MM.1S (cell line): ENCODE measurements around the gene ENOX1.

Experiments used
- DNase-seq: peaks from one replicate; pipeline ENCODE4 v3.0.0-alpha.2; 2015
- H2AFZ ChIP-seq: fragments of 300-600 bp; sonication (generic); 2 replicates; pipeline ENCODE4 v1.6.0; 2016; ENCODE audit warnings: antibody characterized with exemption, low read length
- H3F3A ChIP-seq: fragments of 300-600 bp; sonication (generic); 2 replicates; pipeline ENCODE4 v1.6.1; 2016; ENCODE audit warnings: mild to moderate bottlenecking, antibody characterized with exemption, low read length, moderate library complexity, mixed read lengths; ENCODE audit not compliant: insufficient read depth
- H3K27ac ChIP-seq: fragments of 300-600 bp; sonication (generic); 2 replicates; pipeline ENCODE4 v1.5.1; 2016; ENCODE audit warnings: mild to moderate bottlenecking, low read length
- H3K27me3 ChIP-seq: fragments of 300-600 bp; sonication (generic); replicated peaks from 2 replicates; pipeline ENCODE4 v1.6.0; 2016; ENCODE audit warnings: low read length; ENCODE audit not compliant: insufficient read depth
- H3K36me3 ChIP-seq: fragments of 300-600 bp; sonication (generic); replicated peaks from 2 replicates; pipeline ENCODE4 v1.6.1; 2016; ENCODE audit warnings: mild to moderate bottlenecking, low read length, mixed read lengths; ENCODE audit not compliant: insufficient read depth
- H3K4me1 ChIP-seq: fragments of 300-600 bp; sonication (generic); 2 replicates; pipeline ENCODE4 v1.6.1; 2016; ENCODE audit warnings: low read length, mixed read lengths
- H3K4me2 ChIP-seq: fragments of 300-600 bp; sonication (generic); 2 replicates; pipeline ENCODE4 v1.6.0; 2016; ENCODE audit warnings: low read depth, low read length
- H3K4me3 ChIP-seq: fragments of 300-600 bp; sonication (generic); 2 replicates; pipeline ENCODE4 v1.5.1; 2016; ENCODE audit warnings: low read length, mixed read lengths
- H3K79me2 ChIP-seq: fragments of 300-600 bp; sonication (generic); 2 replicates; pipeline ENCODE4 v1.6.1; 2016; ENCODE audit warnings: mixed run types, low read length, mixed read lengths
- H3K9ac ChIP-seq: fragments of 300-600 bp; sonication (generic); 2 replicates; pipeline ENCODE4 v1.6.1; 2016; ENCODE audit warnings: low read length, mixed read lengths
- H3K9me2 ChIP-seq: fragments of 300-600 bp; sonication (generic); replicated peaks from 2 replicates; pipeline ENCODE4 v1.6.1; 2016; ENCODE audit warnings: mild to moderate bottlenecking, low read length, mixed read lengths; ENCODE audit not compliant: insufficient read depth
- H3K9me3 ChIP-seq: fragments of 300-600 bp; sonication (generic); replicated peaks from 2 replicates; pipeline ENCODE4 v1.6.1; 2016; ENCODE audit warnings: mild to moderate bottlenecking, low read length, mixed read lengths; ENCODE audit not compliant: insufficient read depth
- H4K20me1 ChIP-seq: fragments of 300-600 bp; sonication (generic); 2 replicates; pipeline ENCODE4 v1.6.1; 2016; ENCODE audit warnings: mild to moderate bottlenecking, low read length, moderate library complexity, mixed read lengths; ENCODE audit not compliant: insufficient read depth
- EZH2 ChIP-seq: fragments of 300-600 bp; sonication (generic); optimal IDR thresholded peaks from 2 replicates; pipeline ENCODE3; 2017; ENCODE audit warnings: low read depth, mild to moderate bottlenecking, antibody characterized with exemption, low read length, mixed read lengths
- EZH2phosphoT487 ChIP-seq: fragments of 300-600 bp; sonication (generic); IDR thresholded peaks from 2 replicates; pipeline ENCODE4 v1.6.1; 2018; ENCODE audit warnings: antibody characterized with exemption, low read length
- TF ChIP-seq, protein P1 (sequence below): fragments of 300-600 bp; sonication (generic); IDR thresholded peaks from 2 replicates; pipeline ENCODE4 v1.5.1; 2016; ENCODE audit warnings: antibody characterized with exemption, low read length, mixed read lengths

Gene ENOX1

GRCh38 chr13:43180837-43181236 lies 605.9 kb downstream of the ENOX1 start:
- no peak overlapping the region for H3K27ac ChIP-seq

DNA sequence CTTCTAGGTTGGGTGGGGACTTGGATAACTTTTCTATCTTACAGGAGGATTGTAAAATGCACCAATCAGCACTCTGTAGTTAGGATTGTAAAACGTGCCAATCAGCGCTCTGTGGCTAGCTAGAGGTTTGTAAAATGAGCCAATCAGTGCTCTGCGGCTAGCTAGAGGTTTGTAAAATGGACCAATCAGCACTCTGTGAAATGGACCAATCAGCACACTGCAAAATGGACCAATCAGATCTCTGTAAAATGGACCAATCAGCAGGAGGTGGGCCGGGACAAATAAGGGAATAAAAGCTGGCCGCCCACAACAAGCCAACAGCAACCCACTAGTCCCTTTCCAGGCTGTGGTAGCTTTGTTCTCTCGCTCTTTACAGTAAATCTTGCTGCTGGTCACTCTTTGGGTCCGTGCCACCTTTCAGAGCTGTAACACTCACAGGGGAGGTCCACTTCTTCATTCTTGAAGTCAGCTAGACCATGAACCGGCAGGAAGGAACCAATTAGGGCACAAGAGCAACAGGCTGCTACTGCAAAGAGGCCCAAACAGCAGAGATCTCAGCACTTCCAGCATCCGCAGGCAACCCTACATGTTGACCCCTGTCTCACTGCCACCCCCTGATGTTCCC lies 606.6 kb downstream of the ENOX1 start:
- Histone ChIP-seq H4K20me1 (no peaks in the 10 kb centered on the region), H3K36me3 (no peaks in the 10 kb centered on the region), H3K9ac (no peak overlapping the region), H2AFZ (no peak overlapping the region), H3K79me2 (no peaks in the 10 kb centered on the region), H3K4me1 (no peaks in the 10 kb centered on the region), H3K27me3 (no peaks in the 10 kb centered on the region), H3K27ac (no peak overlapping the region), H3K4me3 (no peak overlapping the region), H3F3A (no peaks in the 10 kb centered on the region), H3K4me2 (no peak overlapping the region), H3K9me3 (no peaks in the 10 kb centered on the region), H3K9me2 (no peaks in the 10 kb centered on the region)
- DNase-seq = no peak
- TF ChIP-seq, protein P1, sequence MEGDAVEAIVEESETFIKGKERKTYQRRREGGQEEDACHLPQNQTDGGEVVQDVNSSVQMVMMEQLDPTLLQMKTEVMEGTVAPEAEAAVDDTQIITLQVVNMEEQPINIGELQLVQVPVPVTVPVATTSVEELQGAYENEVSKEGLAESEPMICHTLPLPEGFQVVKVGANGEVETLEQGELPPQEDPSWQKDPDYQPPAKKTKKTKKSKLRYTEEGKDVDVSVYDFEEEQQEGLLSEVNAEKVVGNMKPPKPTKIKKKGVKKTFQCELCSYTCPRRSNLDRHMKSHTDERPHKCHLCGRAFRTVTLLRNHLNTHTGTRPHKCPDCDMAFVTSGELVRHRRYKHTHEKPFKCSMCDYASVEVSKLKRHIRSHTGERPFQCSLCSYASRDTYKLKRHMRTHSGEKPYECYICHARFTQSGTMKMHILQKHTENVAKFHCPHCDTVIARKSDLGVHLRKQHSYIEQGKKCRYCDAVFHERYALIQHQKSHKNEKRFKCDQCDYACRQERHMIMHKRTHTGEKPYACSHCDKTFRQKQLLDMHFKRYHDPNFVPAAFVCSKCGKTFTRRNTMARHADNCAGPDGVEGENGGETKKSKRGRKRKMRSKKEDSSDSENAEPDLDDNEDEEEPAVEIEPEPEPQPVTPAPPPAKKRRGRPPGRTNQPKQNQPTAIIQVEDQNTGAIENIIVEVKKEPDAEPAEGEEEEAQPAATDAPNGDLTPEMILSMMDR = no peak
- TF ChIP-seq EZH2phosphoT487 = no peak
- TF ChIP-seq EZH2 = no peak

More at GRCh38 chr13:43180837-43181236, 605.9 kb downstream of the ENOX1 start:
- Histone ChIP-seq H3K9me3 (no peaks in the 10 kb centered on the region), H3K4me1 (no peaks in the 10 kb centered on the region), H3F3A (no peaks in the 10 kb centered on the region), H3K79me2 (no peaks in the 10 kb centered on the region), H3K9ac (no peak overlapping the region), H3K4me2 (no peak overlapping the region), H4K20me1 (no peaks in the 10 kb centered on the region), H3K27me3 (no peaks in the 10 kb centered on the region), H3K4me3 (no peak overlapping the region), H3K36me3 (no peaks in the 10 kb centered on the region), H2AFZ (no peak overlapping the region), H3K9me2 (no peaks in the 10 kb centered on the region)
- DNase-seq = no peak
- TF ChIP-seq EZH2phosphoT487 (no peak), EZH2 (no peak)
- TF ChIP-seq, protein P1 = no peak

- Histone ChIP-seq H3K27me3 (no peaks in the 10 kb centered on the region), H3K4me1 (no peaks in the 10 kb centered on the region), H3K79me2 (no peaks in the 10 kb centered on the region), H3K9me3 (no peaks in the 10 kb centered on the region), H3K27ac (no peak overlapping the region), H4K20me1 (no peaks in the 10 kb centered on the region), H3F3A (no peaks in the 10 kb centered on the region), H2AFZ (no peak overlapping the region), H3K9ac (no peak overlapping the region), H3K9me2 (no peaks in the 10 kb centered on the region), H3K36me3 (no peaks in the 10 kb centered on the region), H3K4me2 (no peak overlapping the region), H3K4me3 (no peak overlapping the region)
- DNase-seq = no peak
- TF ChIP-seq EZH2 = no peak
- TF ChIP-seq, protein P1 = no peak
- no peak for TF ChIP-seq EZH2phosphoT487
Observed at GRCh38 chr13:43171489-43171888, 615.3 kb downstream of the ENOX1 start.
